Heart left ventricle (tissue), 16 donors: Measurements from ENCODE around the gene KRT76. TPM values are rescaled to one million over a fixed set of nuclear protein-coding genes. Genes with fewer than 3 reads are reported as not detected.
"Not testable (repeated sequence)": the region's sequence is repeated elsewhere in the genome, so short reads cannot be mapped to it uniquely, and the experiment has no call there.

Experiments
- ATAC-seq, 4 donors: fragments of 200-7000 bp; cut with Tn5 transposase; one replicate each; pipeline ENCODE4 v1.9.1; 2020 to 2022; ENCODE audit warnings: moderate library complexity in 4 of 4, mild to moderate bottlenecking in 3 of 4, moderate number of reproducible peaks in 1 of 4
- DNase-seq, 5 donors: peaks; one replicate each; pipeline ENCODE4 v3.0.0-alpha.2; 2020
- H3K27ac ChIP-seq, 12 donors: fragments of 200-600 bp; sonication (generic) in 4 of 12; one replicate each; pipeline versions ENCODE4 v1.5.0 to v1.8.0; 2016 to 2022; ENCODE audit warnings: mild to moderate bottlenecking in 2 of 12
- H3K27me3 ChIP-seq, 9 donors: fragments of 200-600 bp; sonication (generic) in 2 of 9; one replicate each; pipeline versions ENCODE4 v1.5.1 to v1.8.0; 2016 to 2022; ENCODE audit warnings: mild to moderate bottlenecking in 3 of 9
- H3K36me3 ChIP-seq, 9 donors: fragments of 200-600 bp; sonication (generic) in 2 of 9; one replicate each; pipeline versions ENCODE4 v1.5.0 to v1.8.0; 2018 to 2022; ENCODE audit warnings: mild to moderate bottlenecking in 2 of 9
- H3K4me1 ChIP-seq, 12 donors: fragments of 200-600 bp; sonication (generic) in 4 of 12; one replicate each; pipeline versions ENCODE4 v1.5.0 to v1.8.0; 2016 to 2022; ENCODE audit warnings: mild to moderate bottlenecking in 3 of 12
- H3K4me3 ChIP-seq, 12 donors: fragments of 200-600 bp; sonication (generic) in 4 of 12; one replicate each; pipeline versions ENCODE4 v1.5.0 to v1.8.0; 2017 to 2022; ENCODE audit warnings: mild to moderate bottlenecking in 9 of 12, moderate library complexity in 4 of 12
- H3K9me3 ChIP-seq, 12 donors: fragments of 200-600 bp; sonication (generic) in 4 of 12; one replicate each; pipeline versions ENCODE4 v1.5.0 to v1.8.0; 2016 to 2022; ENCODE audit warnings: mild to moderate bottlenecking in 1 of 12
- CTCF ChIP-seq, 12 donors: fragments of 200-600 bp; sonication (generic) in 4 of 12; IDR thresholded peaks; one replicate each; pipeline versions ENCODE4 v1.5.0 to v1.8.0; 2018 to 2022; ENCODE audit warnings: antibody characterized with exemption in 12 of 12, mild to moderate bottlenecking in 5 of 12
- POLR2A ChIP-seq, 2 donors: fragments of 450-650 bp; IDR thresholded peaks; one replicate each; pipeline ENCODE4 v1.6.1; 2017; ENCODE audit warnings: antibody characterized with exemption in 2 of 2, mild to moderate bottlenecking in 2 of 2, moderate library complexity in 2 of 2
- WGBS, 4 donors: extraction: QIAGEN DNeasy Blood & Tissue Kit in 2 of 4; methylation state at CpG; one replicate each; pipeline versions ENCODE4 v1.1.5 to v1.1.7; 2013 to 2018; 5-methylcytosine and 5-hydroxymethylcytosine counted together
- intact Hi-C, 10 donors: fragments of 100-400 bp; cut with DNase I; formaldehyde crosslinking; loops; one replicate each; pipeline versions ENCODE4 v1.11.1 to v1.14.2; 2022
- polyA plus RNA-seq, 2 donors: library from polyadenylated mRNA; stranded (reverse); fragments of 200-250 nt; gene quantifications; one replicate each; pipeline ENCODE4 v1.2.3, GENCODE V29; 2013
- total RNA-seq, 9 donors: library from RNA; depleted of rRNA in 2 of 9; stranded (reverse); fragments of >200 nt in 2 of 9; fragmentation: NEBNext Ultra II Directional in 3 of 9; extraction: Animal tissue kit (Norgen Biotek cat#: 25700) in 3 of 9; gene quantifications; one replicate each; pipeline versions ENCODE4 v1.1.0 to v1.2.4, GENCODE V29; 2016 to 2023
- donor health status: ischemic (EF 13 %, LVEDD 7.1; RV severe dilation, severe dysfunction).
- donor health status: healthy with polysubstance abuse.
- donor health status: DM: no; HTN: yes; CAD: no.
- donor health status: DM: no; HTN: no; CAD: no.
- donor health status: ischemic (EF 25% LVEDD 6.9; RV normal size, moderate dysfunction).
- donor health status: ischemic (EF 25% LVEDD 5.7; RV mildly dilated, moderate dysfunction).
- donor health status: healthy.
- donor health status: DM: yes; HTN: yes; CAD: no.
- donor health status: ischemic (EF 35%, LVEDD 5.7; RV mildly dilated, moderate dysfunction).
- donor health status: nonischemic (EF 11% LVEDD 7.7; RV severe dilation, severe dysfunction).
- donor health status: DM: yes; HTN: yes; CAD: no.
- donor health status: PGD.
- donor health status: ischemic (EF 29% LVEDD 5.4; RV normal size, mild dysfunction).
- donor health status: nonischemic (EF 23%, LVEDD 6.1; RV moderate dilation, normal function).

Gene KRT76
- total and polyA plus RNA-seq, 11 donors: not detected

GRCh38 chr12:52795694-52796428 lies 18.7 kb upstream of the KRT76 start, which contains the start of gene KRT3:
Gene KRT3 (minus strand): TSS chr12:52796117. CDS start chr12:52796042, 75 bp downstream.
- Histone ChIP-seq H3K27me3 (peaks cover 0 to 28% (median 2%) of the 10 kb centered on the region in 9 donors), H3K4me3 (no peak within 1 kb of the TSS), H3K27ac (no peak within 1 kb of the TSS), H3K4me1 (no peaks in the 10 kb centered on the region), H3K36me3 (no peaks in the 10 kb centered on the region), H3K9me3 (no peaks in the 10 kb centered on the region)
- no peak for DNase-seq
- WGBS, 4 donors: 90 to 95% (median 93%) methylated on average over 17 of the region's 17 CpGs
- ATAC-seq: no peak
- TF ChIP-seq POLR2A (IDR thresholded peaks at IDR 0.05) (no peak), CTCF (IDR thresholded peaks at IDR 0.05) (no peak)
- intact Hi-C loops: no loop called here

- 80 to 96% (median 91%) methylated on average over 1 to 2 of the region's 2 CpGs for WGBS, 4 donors
- H3K4me1 ChIP-seq, H3K4me3 ChIP-seq, intact Hi-C loops, H3K36me3 ChIP-seq, ATAC-seq, DNase-seq, H3K9me3 ChIP-seq, H3K27ac ChIP-seq: not testable (repeated sequence)
- H3K27me3 ChIP-seq: peaks cover 0 to 34% (median 6%) of the 10 kb centered on the region in 9 donors
These were observed 18.2 kb upstream of the KRT76 start for GRCh38 chr12:52795332-52795674.

GRCh38 chr12:52794479-52795331 lies 17.6 kb upstream of the KRT76 start:
- DNase-seq (no peak), ATAC-seq (no peak)
- no peak overlapping the region for H3K27ac ChIP-seq
- WGBS, 4 donors: 76 to 85% (median 80%) methylated on average over 5 of the region's 5 CpGs
- no peaks in the 10 kb centered on the region for H3K36me3 ChIP-seq
- TF ChIP-seq CTCF (IDR thresholded peaks at IDR 0.05): no peak
- TF ChIP-seq POLR2A (IDR thresholded peaks at IDR 0.05): no peak
- intact Hi-C loops: no loop called here
- no peak overlapping the region for H3K4me3 ChIP-seq
- peaks cover 0 to 6% (median 0%) of the 10 kb centered on the region in 12 donors for H3K4me1 ChIP-seq
- H3K27me3 ChIP-seq: peaks cover 0 to 40% (median 10%) of the 10 kb centered on the region in 9 donors
- H3K9me3 ChIP-seq: no peaks in the 10 kb centered on the region

- Histone ChIP-seq H3K9me3 (no peaks in the 10 kb centered on the region), H3K27me3 (peaks cover 0 to 46% (median 20%) of the 10 kb centered on the region in 9 donors), H3K27ac (no peak overlapping the region), H3K4me1 (peaks cover 0 to 6% (median 0%) of the 10 kb centered on the region in 12 donors), H3K4me3 (no peak overlapping the region), H3K36me3 (no peaks in the 10 kb centered on the region)
- intact Hi-C loops: no loop called here
- DNase-seq (no peak), ATAC-seq (no peak)
- TF ChIP-seq CTCF (IDR thresholded peaks at IDR 0.05) (no peak), POLR2A (IDR thresholded peaks at IDR 0.05) (no peak)
- WGBS, 4 donors: 82 to 88% (median 86%) methylated on average over 10 of the region's 10 CpGs
These were observed 15.3 kb upstream of the KRT76 start for GRCh38 chr12:52792185-52793029.
